AG10803 (cell line): ENCODE data around the gene FADS3.

ENCODE experiments used
- DNase-seq: peaks from one replicate; pipeline ENCODE4 v3.0.0; 2010; ENCODE audit warnings: low read depth
- H3K4me3 ChIP-seq: 2 replicates; pipeline ENCODE4 v1.5.1; 2011; ENCODE audit warnings: mild to moderate bottlenecking, low read length, control low read depth
- CTCF ChIP-seq: conservative IDR thresholded peaks from 2 replicates; pipeline ENCODE4 v1.5.1; 2011; ENCODE audit warnings: mild to moderate bottlenecking, low read length, control low read depth, inconsistent platforms

FADS3 gene

DNA sequence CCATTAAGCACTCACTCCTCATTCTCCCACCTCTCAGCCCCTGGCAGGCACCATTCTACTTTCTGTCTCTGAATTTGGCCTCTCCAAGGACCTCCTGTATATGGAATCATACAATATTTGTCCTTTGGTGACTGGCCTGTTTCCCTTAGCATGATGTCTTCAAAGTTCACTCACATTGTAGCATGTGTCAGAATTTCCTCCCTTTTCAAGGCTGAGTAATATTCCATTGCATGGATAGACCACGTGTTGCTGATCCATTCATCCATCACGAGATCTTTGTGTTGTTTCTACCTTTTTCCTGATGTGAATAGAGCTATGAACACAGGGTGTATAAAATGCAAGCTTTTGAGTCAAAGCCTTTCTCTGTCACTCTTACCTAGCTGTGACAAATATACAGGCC lies 51.6 kb downstream of the FADS3 start:
- no peak for DNase-seq
- no peak for TF ChIP-seq CTCF
- no peak overlapping the region for H3K4me3 ChIP-seq

DNA sequence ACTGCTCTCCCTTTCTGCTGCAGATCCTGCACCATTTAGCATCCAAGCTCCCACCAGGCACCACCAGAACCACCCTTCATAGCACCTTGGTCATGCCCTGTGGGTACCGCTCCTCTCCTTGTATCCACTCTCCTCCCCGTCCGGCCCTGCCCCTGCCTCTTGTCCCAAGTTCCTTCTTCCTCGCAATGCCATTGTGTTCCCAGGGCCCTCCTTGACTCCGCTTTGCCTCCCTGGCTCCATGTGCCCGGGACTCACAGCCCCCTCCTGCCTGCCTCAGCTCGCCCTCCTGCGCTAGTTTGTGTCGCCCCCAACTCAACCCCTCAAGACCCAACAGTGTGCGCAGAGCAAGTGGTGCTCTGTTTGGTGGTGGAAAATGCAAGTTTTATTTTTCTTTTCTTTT lies 52.4 kb downstream of the FADS3 start:
- H3K4me3 ChIP-seq = no peak overlapping the region
- TF ChIP-seq CTCF = no peak
- DNase-seq = no peak

- TF ChIP-seq CTCF = no peak
- DNase-seq = no peak
- H3K4me3 ChIP-seq = no peak overlapping the region
Measured at GRCh38 chr11:61838501-61838900, 52.8 kb downstream of the FADS3 start.

DNA sequence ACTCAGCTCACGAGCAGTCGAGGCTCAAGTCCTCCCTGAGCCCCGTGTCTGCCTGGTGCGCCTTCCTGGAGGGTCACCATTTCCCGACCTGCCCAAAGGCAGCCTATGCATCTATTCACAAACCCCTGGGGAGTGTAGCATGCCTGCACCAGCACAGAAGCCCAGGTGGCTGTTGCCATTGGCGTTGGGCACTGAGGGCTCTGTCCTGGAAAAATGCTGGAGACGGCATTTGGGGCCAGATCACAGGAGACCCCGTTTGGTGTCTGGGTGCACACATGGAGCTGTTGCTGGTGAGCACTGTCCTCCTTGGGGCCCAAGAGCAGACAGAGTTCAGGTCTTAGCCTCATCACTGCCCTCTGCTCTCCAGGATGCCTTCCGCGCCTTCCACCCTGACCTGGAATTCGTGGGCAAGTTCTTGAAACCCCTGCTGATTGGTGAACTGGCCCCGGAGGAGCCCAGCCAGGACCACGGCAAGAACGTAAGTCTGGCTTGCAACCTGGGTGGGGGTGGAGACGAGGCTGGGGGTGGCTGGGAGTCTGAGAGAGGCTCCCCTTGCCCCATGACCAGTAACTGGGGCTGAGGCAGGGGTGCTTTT lies 53.8 kb downstream of the FADS3 start:
- no peak for TF ChIP-seq CTCF
- no peak for DNase-seq

DNA sequence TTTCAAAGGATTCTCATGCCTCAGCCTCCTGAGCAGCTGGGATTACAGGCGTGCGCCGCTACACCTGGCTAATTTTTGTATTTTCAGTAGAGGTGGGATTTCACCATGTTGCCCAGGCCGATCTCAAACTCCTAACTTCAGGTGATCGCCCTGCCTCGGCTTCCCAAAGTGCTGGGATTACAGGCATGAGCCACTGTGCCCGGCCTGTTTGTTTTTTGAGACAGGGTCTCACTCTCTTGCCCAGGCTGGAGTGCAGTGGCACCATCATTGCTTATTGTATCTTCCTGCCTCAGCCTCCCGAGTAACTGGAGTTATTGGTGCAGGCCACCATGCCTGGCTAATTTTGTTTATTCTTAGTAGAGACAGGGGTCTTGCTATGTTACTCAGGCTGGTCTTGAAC lies 55.2 kb downstream of the FADS3 start:
- H3K4me3 ChIP-seq = no peak overlapping the region
- no peak for TF ChIP-seq CTCF
- no peak for DNase-seq

More for the DNA sequence above, 53.8 kb downstream of the FADS3 start:
- H3K4me3 ChIP-seq = no peak overlapping the region

- no peak overlapping the region for H3K4me3 ChIP-seq
- DNase-seq = peak; percentile 58
- TF ChIP-seq CTCF = no peak
Measured at GRCh38 chr11:61834278-61835048, 56.9 kb downstream of the FADS3 start.

- H3K4me3 ChIP-seq = no peak overlapping the region
- no peak for TF ChIP-seq CTCF
- DNase-seq = no peak
Measured at GRCh38 chr11:61833926-61834277, 57.4 kb downstream of the FADS3 start.
